Measurements from ENCODE around the gene RYR1. TPM values are rescaled to one million over a fixed set of nuclear protein-coding genes. Genes with fewer than 3 reads are reported as not detected.

The RYR1 gene
- total RNA-seq, 2 donors from 2014 or later = 0.84 to 3.3 TPM

GRCh38 chr19:38443458-38443999 is 10.0 kb downstream of the RYR1 start:
- Histone ChIP-seq H3K9me3 (ENCODE audit: control insufficient read depth, low read length) (no peaks in the 10 kb centered on the region), H3K27me3 (ENCODE audit: control insufficient read depth, insufficient read depth, low read length, poor library complexity, severe bottlenecking) (no peaks in the 10 kb centered on the region), H3K4me1 (ENCODE audit: control insufficient read depth, insufficient read depth, low read length) (no peaks in the 10 kb centered on the region), H3K9ac (ENCODE audit: extremely low read depth, low read length, poor library complexity, severe bottlenecking) (no peak overlapping the region), H3K36me3 (ENCODE audit: control insufficient read depth, insufficient read depth, low read length) (no peaks in the 10 kb centered on the region), H3K4me3 (ENCODE audit: low read length) (no peak overlapping the region), H3K27ac (ENCODE audit: low read depth, low read length) (no peak overlapping the region)
- Mint-ChIP-seq H3K4me3 (no peak overlapping the region), H3K4me1 (peaks cover 3% of the 10 kb centered on the region), H3K36me3 (ENCODE audit: low read depth) (no peaks in the 10 kb centered on the region), H3K27me3 (ENCODE audit: insufficient read depth) (no peaks in the 10 kb centered on the region), H3K27ac (no peak overlapping the region), H3K9me3 (no peaks in the 10 kb centered on the region)
- TF ChIP-seq CTCF (conservative IDR thresholded peaks at IDR 0.05) = no peak
- WGBS, 2 experiments (ENCODE audit: insufficient coverage in 1 of 2, insufficient read length in 1 of 2) = 88 to 93% methylated on average over 6 to 15 of the region's 15 CpGs
- DNase-seq = no peak

- no peak for TF ChIP-seq CTCF (conservative IDR thresholded peaks at IDR 0.05)
- Histone ChIP-seq H3K27ac (ENCODE audit: low read depth, low read length) (no peak overlapping the region), H3K27me3 (ENCODE audit: control insufficient read depth, insufficient read depth, low read length, poor library complexity, severe bottlenecking) (no peaks in the 10 kb centered on the region), H3K9ac (ENCODE audit: extremely low read depth, low read length, poor library complexity, severe bottlenecking) (no peak overlapping the region), H3K36me3 (ENCODE audit: control insufficient read depth, insufficient read depth, low read length) (no peaks in the 10 kb centered on the region), H3K4me3 (ENCODE audit: low read length) (no peak overlapping the region), H3K9me3 (ENCODE audit: control insufficient read depth, low read length) (no peaks in the 10 kb centered on the region), H3K4me1 (ENCODE audit: control insufficient read depth, insufficient read depth, low read length) (no peaks in the 10 kb centered on the region)
- H3K27ac Mint-ChIP-seq = no peak overlapping the region
- H3K4me3 Mint-ChIP-seq = no peak overlapping the region
- no peak for DNase-seq
- no peaks in the 10 kb centered on the region for H3K9me3 Mint-ChIP-seq
- H3K27me3 Mint-ChIP-seq (ENCODE audit: insufficient read depth) = no peaks in the 10 kb centered on the region
- no peaks in the 10 kb centered on the region for H3K36me3 Mint-ChIP-seq (ENCODE audit: low read depth)
- 90 to 94% methylated on average over 5 to 6 of the region's 7 CpGs for WGBS, 2 experiments (ENCODE audit: insufficient coverage in 1 of 2, insufficient read length in 1 of 2)
- peaks cover 3% of the 10 kb centered on the region for H3K4me1 Mint-ChIP-seq
Observed at GRCh38 chr19:38444026-38444425, 10.5 kb downstream of the RYR1 start.

GRCh38 chr19:38445362-38445761 is 11.9 kb downstream of the RYR1 start:
- Mint-ChIP-seq H3K4me1 (peaks cover 3% of the 10 kb centered on the region), H3K9me3 (no peaks in the 10 kb centered on the region), H3K27ac (no peak overlapping the region), H3K36me3 (ENCODE audit: low read depth) (no peaks in the 10 kb centered on the region), H3K27me3 (ENCODE audit: insufficient read depth) (no peaks in the 10 kb centered on the region), H3K4me3 (no peak overlapping the region)
- H3K4me1 ChIP-seq (ENCODE audit: control insufficient read depth, insufficient read depth, low read length) = no peaks in the 10 kb centered on the region
- no peak overlapping the region for H3K9ac ChIP-seq (ENCODE audit: extremely low read depth, low read length, poor library complexity, severe bottlenecking)
- H3K27ac ChIP-seq (ENCODE audit: low read depth, low read length) = no peak overlapping the region
- no peak for DNase-seq
- WGBS, 2 experiments (ENCODE audit: insufficient coverage in 1 of 2, insufficient read length in 1 of 2) = 93 to 96% methylated on average over 2 to 7 of the region's 7 CpGs
- no peak overlapping the region for H3K4me3 ChIP-seq (ENCODE audit: low read length)
- H3K27me3 ChIP-seq (ENCODE audit: control insufficient read depth, insufficient read depth, low read length, poor library complexity, severe bottlenecking) = no peaks in the 10 kb centered on the region
- no peak for TF ChIP-seq CTCF (conservative IDR thresholded peaks at IDR 0.05)
- no peaks in the 10 kb centered on the region for H3K9me3 ChIP-seq (ENCODE audit: control insufficient read depth, low read length)
- no peaks in the 10 kb centered on the region for H3K36me3 ChIP-seq (ENCODE audit: control insufficient read depth, insufficient read depth, low read length)
